GM18951 (cell line): ENCODE results near the gene CLSTN2.

Experiments used
- POLR2A ChIP-seq: IDR thresholded peaks from 4 replicates; pipeline ENCODE4 v1.6.1; 2011; ENCODE audit warnings: mild to moderate bottlenecking; ENCODE audit not compliant: insufficient read length, insufficient read depth; ENCODE audit errors: extremely low read depth
- in situ Hi-C: fragments of 300-500 bp; cut with MboI; formaldehyde crosslinking; loops from one replicate; pipeline ENCODE4 v1.12.0; 2022; ENCODE audit warnings: low sequenced_read_pairs, mixed read lengths, inconsistent platforms; ENCODE audit not compliant: unreplicated experiment

Gene CLSTN2

DNA sequence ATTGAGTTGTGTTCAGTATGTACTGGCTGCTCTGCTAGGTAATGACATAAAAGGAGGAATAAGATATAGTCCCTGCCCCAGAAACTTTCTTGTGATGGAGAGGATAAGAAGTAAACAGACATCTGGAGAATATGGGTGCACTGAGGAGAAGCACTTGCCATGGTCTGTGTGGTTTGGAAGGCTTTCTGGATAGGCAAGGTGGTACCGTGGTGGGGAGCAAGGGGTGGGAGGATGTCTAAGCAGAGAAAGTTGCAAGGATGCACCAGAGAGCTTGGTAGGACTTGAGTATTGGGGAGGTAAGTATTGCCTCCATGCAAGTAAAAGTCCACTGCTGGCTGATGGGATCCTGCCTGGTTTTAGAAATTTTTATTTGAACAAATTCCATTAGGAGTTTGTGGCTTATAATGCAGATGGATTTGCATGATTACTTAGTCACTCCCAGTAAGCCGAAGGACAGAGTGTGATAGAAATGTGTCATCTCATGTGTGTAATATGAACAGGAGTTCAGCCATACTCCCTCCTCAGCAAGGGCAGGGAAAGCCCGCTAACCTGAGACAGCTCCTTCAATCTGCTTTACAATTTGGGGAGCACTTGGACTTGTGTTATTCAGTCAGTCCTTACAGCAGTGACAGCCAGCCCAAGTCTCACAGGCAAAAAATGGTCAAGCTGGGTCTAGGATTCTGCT is 53.6 kb downstream of the CLSTN2 start:
- TF ChIP-seq POLR2A, result no peak
- in situ Hi-C loops, result no loop called here

DNA sequence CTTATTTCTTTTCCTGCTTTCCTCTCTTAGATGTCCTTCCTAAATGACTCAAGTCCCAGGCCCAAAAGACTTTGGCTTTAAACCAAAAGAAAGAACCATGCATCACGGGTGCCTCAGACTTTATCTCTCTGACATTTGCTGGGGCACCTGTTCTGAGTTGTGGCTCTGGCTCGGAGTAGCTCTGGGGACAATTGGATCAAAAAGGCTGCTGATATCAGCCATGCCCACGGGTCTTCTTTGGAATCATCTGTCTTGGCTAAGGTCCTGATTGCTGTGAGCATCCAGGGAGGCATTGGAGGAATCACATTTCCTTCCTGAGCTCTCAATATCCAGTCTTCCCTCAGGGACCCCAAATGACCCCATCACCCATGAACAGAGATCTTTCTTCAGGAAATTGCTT is 59.9 kb downstream of the CLSTN2 start:
- in situ Hi-C loops, result no loop called here
- no peak for TF ChIP-seq POLR2A

DNA sequence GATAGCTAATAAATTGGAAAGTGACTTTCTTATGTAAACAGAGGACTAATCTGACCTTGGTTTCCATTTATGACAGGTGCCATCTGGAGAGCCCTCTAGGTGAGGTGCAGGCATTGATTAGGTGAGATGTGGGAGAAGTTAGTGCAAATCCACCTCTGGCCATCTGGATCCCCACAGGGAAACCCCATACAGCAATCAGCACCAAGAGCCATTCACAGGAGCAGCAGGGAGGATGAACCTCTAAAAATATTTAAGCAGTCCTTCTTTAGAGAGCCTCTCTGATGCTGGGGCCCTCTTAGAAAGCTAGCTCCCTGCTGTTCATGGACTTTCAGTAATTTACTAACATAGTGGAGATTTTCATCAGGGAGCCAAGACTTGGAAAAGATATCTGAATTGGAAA is 69.3 kb downstream of the CLSTN2 start:
- in situ Hi-C loops, result no loop called here
- no peak for TF ChIP-seq POLR2A

DNA sequence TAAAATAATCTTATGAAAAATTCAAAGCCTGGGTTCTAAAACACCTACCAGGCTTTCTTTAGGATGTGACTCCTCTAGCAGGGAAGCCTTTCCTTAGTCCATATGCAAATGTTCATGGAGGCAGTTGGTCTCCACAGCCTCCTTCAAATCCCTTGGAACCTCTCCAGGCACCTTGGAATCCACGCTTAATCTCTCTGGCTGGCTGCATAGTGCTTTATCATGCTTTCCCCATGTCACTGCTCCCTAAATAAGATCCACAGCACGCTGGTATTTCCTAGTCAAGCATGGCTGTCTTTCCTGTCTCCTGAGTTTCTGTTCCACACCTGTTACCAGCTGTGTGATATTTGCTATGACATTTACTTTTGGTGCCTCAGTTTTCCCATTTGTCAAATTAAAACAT is 71.3 kb downstream of the CLSTN2 start:
- in situ Hi-C loops, result no loop called here

DNA sequence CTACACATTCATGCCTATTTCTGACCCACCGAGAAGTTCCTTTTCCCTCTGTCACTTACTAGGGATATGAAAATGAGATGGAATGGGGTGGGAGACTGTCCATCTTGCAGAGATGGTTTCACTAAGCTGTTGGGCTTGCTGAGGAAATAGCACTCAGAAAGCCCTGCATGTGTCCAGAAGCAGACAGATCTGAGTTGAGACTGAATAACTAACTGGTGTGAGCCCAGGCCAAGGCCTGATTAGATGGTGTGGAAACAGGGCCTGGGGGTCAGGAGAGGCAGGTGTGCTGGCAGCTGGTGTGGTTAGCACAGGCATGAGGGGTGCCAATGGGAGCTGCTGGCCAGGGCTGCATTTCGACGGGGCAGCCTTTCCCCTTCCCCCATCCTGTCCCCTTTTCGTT is 72.1 kb downstream of the CLSTN2 start:
- no peak for TF ChIP-seq POLR2A
- in situ Hi-C loops, result no loop called here

More for the DNA sequence above, 71.3 kb downstream of the CLSTN2 start:
- no peak for TF ChIP-seq POLR2A

DNA sequence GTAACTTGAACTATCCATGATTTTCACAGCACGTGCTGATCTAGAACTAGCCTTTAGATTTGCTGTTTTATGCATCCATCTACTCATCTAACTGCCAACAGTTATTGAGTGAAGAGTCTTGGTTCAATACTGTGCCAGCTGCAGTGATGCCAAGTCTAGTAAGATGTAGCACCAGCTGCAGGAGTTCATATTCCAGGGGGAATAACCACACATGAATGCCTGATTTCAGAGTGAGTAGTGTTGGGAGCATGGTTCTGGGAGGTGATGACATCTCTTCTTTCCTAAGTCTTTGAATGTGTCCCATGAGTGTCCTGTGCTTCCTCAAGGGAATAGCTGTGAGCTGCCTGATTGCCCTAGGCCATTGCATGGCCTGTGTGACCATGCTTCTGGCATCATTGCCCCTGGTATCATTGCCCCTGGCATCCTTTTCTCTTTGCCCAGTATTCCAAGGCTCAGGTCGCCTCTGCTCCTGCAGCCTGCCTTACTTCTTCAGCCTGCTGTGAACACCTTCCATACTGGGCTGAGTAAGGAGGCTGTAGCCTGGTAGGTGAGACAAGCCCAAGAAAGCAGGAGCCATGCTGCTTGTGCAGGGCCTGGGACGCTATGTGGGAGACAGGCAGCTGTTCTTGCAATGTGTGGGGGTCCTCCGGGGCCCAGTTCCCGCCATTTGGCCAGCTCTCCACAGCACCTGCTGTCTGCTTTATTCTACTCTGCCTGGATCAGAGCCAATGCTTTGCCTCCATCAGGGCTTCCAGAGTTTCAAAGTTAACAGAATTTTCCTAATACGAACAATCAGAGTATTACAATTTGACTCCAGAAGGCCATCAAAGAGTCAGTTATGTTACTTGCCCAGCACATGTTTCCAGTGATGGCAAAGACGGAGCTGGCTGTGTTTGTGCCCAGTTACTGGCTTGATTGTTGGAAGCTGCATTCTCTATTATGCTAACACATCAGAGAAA is 73.2 kb downstream of the CLSTN2 start:
- in situ Hi-C loops, result no loop called here
- no peak for TF ChIP-seq POLR2A

DNA sequence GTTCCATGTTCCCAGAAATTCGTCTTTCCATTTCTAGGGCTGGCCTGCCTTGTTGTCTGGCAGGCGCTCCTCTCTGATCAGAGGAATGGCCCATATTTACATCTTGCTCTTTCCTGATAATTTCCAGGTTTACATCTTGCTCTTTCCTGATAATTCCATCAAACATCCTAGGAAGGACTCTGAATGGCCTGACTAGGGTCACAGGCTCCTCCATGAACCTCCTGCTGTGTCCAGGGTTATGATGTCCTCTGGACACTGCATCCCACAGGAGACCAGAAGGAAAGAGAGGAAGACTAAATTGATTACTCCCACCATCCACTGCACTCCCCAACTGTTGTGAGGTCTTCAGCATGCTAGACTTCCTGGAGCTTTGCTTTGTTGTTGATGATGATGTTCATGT is 75.4 kb downstream of the CLSTN2 start:
- no peak for TF ChIP-seq POLR2A
- in situ Hi-C loops, result no loop called here

DNA sequence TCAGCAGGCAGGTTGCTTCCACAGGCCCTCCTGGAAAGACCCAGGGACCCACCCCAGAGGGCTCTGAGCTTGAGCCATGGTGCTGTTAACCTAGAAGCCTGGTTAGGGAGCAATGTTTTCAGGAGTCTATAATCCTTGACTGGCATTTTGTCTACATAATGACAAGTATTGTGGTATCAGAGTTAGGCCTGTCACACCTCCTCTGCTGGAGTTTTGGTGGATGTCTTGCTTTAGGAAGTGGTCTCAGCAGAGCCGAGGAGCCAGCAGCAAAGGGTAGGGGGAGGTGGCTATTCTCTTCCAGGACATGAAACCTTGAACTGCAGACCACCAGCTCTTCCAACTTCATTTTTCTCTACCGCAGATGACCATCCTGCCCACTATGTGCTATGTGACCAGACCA is 76.1 kb downstream of the CLSTN2 start:
- in situ Hi-C loops, result no loop called here
- no peak for TF ChIP-seq POLR2A

DNA sequence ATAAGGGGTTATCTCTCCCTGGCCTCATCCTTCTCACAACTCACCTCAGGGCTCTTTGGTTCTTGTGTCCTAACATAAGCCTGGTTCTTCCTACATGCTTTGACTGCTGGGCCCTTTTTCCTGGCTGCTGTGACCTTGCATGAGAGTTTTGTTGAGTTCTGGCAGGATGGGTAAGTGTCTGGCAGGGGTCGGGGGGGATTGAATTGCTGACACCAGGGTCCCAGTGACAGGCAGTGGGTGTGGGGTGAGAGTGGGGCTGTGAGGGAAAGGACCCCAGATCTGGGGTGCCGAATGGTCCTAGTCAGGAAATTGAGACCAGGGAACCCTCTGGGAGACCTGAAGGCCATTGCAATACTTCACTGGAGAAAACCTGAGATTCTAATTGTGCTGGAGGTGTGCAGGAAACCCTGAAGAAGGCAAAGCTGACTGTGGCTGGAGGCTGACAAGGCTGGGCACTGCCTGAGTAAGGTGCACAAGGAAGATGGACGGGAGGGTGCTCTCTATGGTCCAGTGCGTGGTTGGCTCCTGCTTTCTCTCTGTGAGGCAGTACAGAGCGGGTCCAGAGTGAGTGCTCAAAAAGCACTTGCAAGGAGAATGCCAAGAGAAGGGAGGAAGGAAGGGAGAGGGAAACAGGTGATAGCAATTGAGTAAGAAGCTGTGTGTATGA is 76.8 kb downstream of the CLSTN2 start:
- in situ Hi-C loops, result no loop called here
- no peak for TF ChIP-seq POLR2A

DNA sequence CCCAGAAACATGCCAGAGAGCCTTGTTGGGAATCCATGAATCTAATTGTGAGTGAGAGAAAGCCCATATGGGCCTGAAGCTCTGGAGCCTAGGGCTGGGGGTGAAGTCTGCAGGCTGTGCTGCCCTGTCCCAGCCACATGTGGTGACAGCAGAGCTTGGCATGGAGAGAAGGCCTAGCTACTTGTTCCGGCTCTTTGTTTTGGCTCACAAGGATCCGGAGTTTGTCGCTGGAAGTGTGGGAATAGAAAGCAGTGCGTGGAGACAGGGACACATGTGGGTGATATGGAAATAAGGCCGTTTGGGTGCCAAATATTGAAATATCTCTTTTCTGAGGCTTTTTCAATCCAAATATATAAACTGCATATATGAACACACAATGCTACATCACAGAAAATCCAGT is 78.2 kb downstream of the CLSTN2 start:
- TF ChIP-seq POLR2A, result no peak
- in situ Hi-C loops, result no loop called here

DNA sequence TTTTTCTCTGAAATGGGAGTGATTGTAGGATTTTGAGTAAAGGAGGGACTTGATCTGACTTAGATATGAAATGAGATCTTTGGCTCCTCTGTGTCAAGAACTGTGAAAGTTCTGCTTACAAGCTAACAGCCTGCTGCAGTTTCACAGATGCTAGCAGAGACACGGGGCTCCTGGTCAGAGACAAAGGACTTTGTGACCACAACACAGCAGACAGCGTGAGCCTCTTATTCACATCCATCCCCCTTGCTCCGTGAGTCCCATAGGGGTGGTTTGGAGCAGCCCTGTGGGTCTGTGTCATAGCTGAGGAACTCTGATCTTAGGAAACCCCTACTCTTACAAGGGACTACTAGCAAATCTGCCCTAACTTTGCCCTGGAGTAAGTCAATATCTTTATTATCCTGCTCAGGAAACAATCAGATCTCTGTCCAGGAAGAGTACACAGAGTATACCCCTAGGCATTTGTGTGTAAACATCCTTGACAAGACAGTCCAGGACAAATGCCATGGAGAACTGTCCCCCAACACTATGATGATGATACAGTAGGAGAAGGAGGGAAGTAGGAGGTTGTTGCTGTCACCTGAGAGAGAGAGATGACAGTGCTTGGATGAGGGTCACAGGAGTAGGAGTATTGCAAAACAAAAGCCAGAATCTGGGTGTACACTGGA is 80.0 kb downstream of the CLSTN2 start:
- no peak for TF ChIP-seq POLR2A
- in situ Hi-C loops, result no loop called here

DNA sequence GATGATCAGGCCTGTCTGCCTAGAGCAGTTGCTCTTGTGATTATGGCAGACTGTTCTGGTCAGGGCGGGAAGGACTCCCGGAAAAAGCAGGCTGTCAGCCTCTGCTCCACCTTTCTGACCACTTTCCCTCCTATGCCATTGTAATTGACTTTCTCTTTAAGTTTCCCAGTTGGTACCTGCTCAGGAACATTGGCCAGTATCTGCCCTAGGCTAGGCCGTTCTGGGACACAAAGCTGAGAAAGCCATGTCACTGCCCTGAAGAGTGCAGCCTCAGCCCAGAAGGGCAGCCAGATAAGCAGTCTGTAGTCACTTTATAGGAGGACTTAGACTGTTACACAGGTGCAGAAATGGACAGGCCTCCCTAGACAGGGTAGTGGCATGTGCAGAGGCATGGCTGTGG is 80.8 kb downstream of the CLSTN2 start:
- TF ChIP-seq POLR2A, result no peak
- in situ Hi-C loops, result no loop called here

DNA sequence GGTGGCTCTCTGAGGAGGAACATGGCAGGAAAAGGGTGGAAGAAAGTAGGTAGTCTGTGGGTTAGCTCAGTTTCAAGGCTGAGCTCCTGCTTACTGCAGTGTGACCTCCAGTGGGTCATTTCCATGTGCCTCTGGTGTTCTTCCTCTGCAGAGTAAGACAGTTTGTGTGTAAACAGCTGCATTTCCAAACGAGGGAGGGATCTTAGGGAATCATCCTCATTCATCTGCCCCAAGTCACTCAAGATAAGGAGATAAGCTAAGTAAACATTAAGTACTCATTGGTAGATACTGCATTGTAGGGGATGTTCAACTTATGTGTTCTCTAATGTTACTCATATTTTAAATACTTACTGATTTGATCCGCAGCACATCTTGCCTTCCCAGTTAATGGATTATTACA is 83.6 kb downstream of the CLSTN2 start:
- in situ Hi-C loops, result no loop called here
- TF ChIP-seq POLR2A, result no peak
